ENCODE results near the gene INPP5A.

GRCh38 chr10:132793213-132793612 lies 255.6 kb downstream of the INPP5A start:
- TF ChIP-seq, protein P1, sequence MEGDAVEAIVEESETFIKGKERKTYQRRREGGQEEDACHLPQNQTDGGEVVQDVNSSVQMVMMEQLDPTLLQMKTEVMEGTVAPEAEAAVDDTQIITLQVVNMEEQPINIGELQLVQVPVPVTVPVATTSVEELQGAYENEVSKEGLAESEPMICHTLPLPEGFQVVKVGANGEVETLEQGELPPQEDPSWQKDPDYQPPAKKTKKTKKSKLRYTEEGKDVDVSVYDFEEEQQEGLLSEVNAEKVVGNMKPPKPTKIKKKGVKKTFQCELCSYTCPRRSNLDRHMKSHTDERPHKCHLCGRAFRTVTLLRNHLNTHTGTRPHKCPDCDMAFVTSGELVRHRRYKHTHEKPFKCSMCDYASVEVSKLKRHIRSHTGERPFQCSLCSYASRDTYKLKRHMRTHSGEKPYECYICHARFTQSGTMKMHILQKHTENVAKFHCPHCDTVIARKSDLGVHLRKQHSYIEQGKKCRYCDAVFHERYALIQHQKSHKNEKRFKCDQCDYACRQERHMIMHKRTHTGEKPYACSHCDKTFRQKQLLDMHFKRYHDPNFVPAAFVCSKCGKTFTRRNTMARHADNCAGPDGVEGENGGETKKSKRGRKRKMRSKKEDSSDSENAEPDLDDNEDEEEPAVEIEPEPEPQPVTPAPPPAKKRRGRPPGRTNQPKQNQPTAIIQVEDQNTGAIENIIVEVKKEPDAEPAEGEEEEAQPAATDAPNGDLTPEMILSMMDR (IDR thresholded peaks at IDR 0.05; ENCODE audit: poor library complexity), result no peak
- TF ChIP-seq EZH2 (IDR thresholded peaks at IDR 0.05; ENCODE audit: borderline replicate concordance) (no peak), EZH2phosphoT487 (IDR thresholded peaks at IDR 0.05; ENCODE audit: low read depth, severe bottlenecking, unreplicated experiment) (no peak)
